Smooth muscle cell (in vitro differentiated cells): ENCODE results near the gene ZNF304. TPM values are rescaled to one million over a fixed set of nuclear protein-coding genes. Genes with fewer than 3 reads are reported as not detected.
"Not testable (repeated sequence)": the region's sequence is repeated elsewhere in the genome, so short reads cannot be mapped to it uniquely, and the experiment has no call there.

Experiments used
- DNase-seq: peaks from one replicate; lab custom pipeline; 2025; ENCODE audit not compliant: unreplicated experiment; lab: John Stamatoyannopoulos, UW
- H2AFZ ChIP-seq: fragments of 200-600 bp; sonication (generic); 2 replicates; pipeline ENCODE4 v1.6.0; 2016; ENCODE audit warnings: antibody characterized with exemption, low read depth, mild to moderate bottlenecking
- H3F3A ChIP-seq: fragments of 200-600 bp; sonication (generic); 2 replicates; pipeline ENCODE4 v1.6.0; 2017; ENCODE audit warnings: antibody characterized with exemption, low read depth
- H3K27ac ChIP-seq: fragments of 200-600 bp; sonication (generic); 2 replicates; pipeline ENCODE4 v1.5.1; 2016; ENCODE audit warnings: low read depth, mild to moderate bottlenecking
- H3K27me3 ChIP-seq: fragments of 200-600 bp; sonication (generic); 2 replicates; pipeline ENCODE4 v1.6.1; 2016; ENCODE audit warnings: low read depth, mild to moderate bottlenecking
- H3K36me3 ChIP-seq: fragments of 200-600 bp; sonication (generic); 2 replicates; pipeline ENCODE4 v1.5.1; 2016; ENCODE audit warnings: low read depth
- H3K4me1 ChIP-seq: fragments of 200-600 bp; sonication (generic); 2 replicates; pipeline ENCODE4 v1.5.1; 2016; ENCODE audit warnings: low read depth
- H3K4me2 ChIP-seq: fragments of 200-600 bp; sonication (generic); 2 replicates; pipeline ENCODE4 v1.6.0; 2016; ENCODE audit warnings: mild to moderate bottlenecking
- H3K4me3 ChIP-seq: fragments of 200-600 bp; sonication (generic); 2 replicates; pipeline ENCODE4 v1.5.1; 2016; ENCODE audit warnings: mild to moderate bottlenecking
- H3K79me2 ChIP-seq: fragments of 200-600 bp; sonication (generic); 2 replicates; pipeline ENCODE4 v1.6.0; 2016; ENCODE audit warnings: low read depth, mild to moderate bottlenecking
- H3K9ac ChIP-seq: fragments of 200-600 bp; sonication (generic); 2 replicates; pipeline ENCODE4 v1.6.0; 2016; ENCODE audit warnings: low read depth
- H3K9me3 ChIP-seq: fragments of 200-600 bp; sonication (generic); replicated peaks from 2 replicates; pipeline ENCODE4 v1.5.1; 2016; ENCODE audit warnings: low read depth
- H4K20me1 ChIP-seq: fragments of 200-600 bp; sonication (generic); 2 replicates; pipeline ENCODE4 v1.6.0; 2016; ENCODE audit warnings: low read depth
- WGBS: methylation state at CpG from one replicate; pipeline ENCODE4 v1.1.7; 2016; ENCODE audit warnings: low lambda C conversion rate; 5-methylcytosine and 5-hydroxymethylcytosine counted together
- polyA plus RNA-seq: library from polyadenylated mRNA; unstranded; fragments of >200 nt; fragmentation: Nextera tagmentation; extraction: Ambion mirVana; gene quantifications from 2 replicates; pipeline ENCODE4 v1.2.1, GENCODE V29; 2016
- total RNA-seq: library from RNA; depleted of rRNA; stranded (reverse); fragments of >200 nt; gene quantifications from 2 replicates; pipeline ENCODE4 v1.2.3, GENCODE V29; 2014
- TF ChIP-seq, protein P1 (sequence below): fragments of 200-600 bp; sonication (generic); IDR thresholded peaks from 2 replicates; pipeline ENCODE4 v1.5.1; 2017; ENCODE audit warnings: borderline replicate concordance, mild to moderate bottlenecking, antibody characterized with exemption; ENCODE audit not compliant: insufficient read depth, poor library complexity, severe bottlenecking

ZNF304 gene
- total and polyA plus RNA-seq, 2 experiments from 2014 or later, result 3.9 to 6.8 TPM

DNA sequence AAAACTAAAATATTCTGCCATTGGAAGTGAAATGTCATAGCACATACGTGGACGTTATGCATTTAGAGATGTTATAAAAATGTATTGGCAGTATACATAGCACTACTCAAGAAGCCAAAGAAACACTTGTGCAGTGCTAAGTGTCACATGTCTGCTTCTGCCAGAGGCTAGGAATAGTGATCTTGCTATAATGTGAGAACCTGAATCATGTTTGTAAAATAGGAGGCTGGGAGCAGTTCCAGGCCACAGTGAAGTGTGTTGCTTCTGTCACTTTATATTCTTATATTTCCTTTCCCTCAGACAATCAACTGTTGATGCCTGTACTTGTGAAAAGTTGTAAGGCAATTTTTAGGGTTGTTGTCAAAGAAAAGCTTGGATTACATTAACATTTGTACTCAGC, 15.7 kb downstream of the ZNF304 start:
- H3K79me2 ChIP-seq, result peaks cover 28% of the 10 kb centered on the region
- H3K27ac ChIP-seq, result no peak overlapping the region
- no peaks in the 10 kb centered on the region for H3K27me3 ChIP-seq
- H3K4me2 ChIP-seq, result no peak overlapping the region
- H3K9me3 ChIP-seq, result no peaks in the 10 kb centered on the region
- H3K9ac ChIP-seq, result no peak overlapping the region
- H3K4me1 ChIP-seq, result peaks cover 8% of the 10 kb centered on the region
- no peak overlapping the region for H3K4me3 ChIP-seq
- no peak overlapping the region for H2AFZ ChIP-seq
- no peak for DNase-seq
- H3K36me3 ChIP-seq, result peaks cover under 1% of the 10 kb centered on the region
- WGBS, result 97% methylated on average over 2 of the region's 2 CpGs
- H4K20me1 ChIP-seq, result no peaks in the 10 kb centered on the region
- TF ChIP-seq, protein P1, sequence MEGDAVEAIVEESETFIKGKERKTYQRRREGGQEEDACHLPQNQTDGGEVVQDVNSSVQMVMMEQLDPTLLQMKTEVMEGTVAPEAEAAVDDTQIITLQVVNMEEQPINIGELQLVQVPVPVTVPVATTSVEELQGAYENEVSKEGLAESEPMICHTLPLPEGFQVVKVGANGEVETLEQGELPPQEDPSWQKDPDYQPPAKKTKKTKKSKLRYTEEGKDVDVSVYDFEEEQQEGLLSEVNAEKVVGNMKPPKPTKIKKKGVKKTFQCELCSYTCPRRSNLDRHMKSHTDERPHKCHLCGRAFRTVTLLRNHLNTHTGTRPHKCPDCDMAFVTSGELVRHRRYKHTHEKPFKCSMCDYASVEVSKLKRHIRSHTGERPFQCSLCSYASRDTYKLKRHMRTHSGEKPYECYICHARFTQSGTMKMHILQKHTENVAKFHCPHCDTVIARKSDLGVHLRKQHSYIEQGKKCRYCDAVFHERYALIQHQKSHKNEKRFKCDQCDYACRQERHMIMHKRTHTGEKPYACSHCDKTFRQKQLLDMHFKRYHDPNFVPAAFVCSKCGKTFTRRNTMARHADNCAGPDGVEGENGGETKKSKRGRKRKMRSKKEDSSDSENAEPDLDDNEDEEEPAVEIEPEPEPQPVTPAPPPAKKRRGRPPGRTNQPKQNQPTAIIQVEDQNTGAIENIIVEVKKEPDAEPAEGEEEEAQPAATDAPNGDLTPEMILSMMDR, result no peak
- no peaks in the 10 kb centered on the region for H3F3A ChIP-seq

DNA sequence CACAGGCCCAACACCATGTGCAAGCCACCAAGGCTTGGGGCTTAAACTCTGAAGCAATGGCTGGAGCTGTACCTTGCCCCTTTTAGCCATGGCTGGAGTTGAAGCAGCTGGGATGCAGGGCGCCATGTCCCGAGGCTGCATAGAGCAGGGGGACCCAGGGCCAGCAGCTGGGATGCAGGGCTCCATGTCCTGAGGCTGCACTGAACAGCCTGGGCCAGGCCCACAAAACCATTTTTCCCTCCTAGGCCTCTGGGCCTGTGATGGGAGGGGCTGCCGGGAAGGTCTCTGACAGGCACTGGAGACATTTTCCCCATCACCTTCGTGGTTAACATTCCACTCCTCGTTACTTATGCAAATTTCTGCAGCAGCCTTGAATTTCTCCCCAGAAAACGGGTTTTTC, 23.1 kb downstream of the ZNF304 start:
- WGBS, result 96% methylated on average over 6 of the region's 6 CpGs
- no peak overlapping the region for H3K4me2 ChIP-seq

DNA sequence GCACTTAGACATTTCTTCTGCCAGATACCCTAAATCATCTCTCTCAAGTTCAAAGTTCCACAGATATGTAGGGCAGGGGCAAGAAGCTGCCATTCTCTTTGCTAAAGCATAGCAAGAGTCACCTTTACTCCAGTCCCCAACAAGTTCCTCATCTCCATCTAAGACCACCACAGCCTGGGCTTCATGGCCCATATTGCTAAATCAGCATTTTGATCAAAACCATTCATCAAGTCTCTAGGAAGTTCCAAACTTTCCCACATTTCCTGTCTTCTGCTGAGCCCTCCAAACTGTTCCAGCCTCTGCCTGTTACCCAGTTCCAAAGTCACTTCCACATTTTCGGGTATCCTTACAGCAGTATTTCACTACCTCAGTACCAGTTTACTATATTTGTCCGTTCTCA, 23.6 kb downstream of the ZNF304 start:
- Histone ChIP-seq H3K9me3 (peaks cover 19% of the 10 kb centered on the region), H3K36me3 (peaks cover 27% of the 10 kb centered on the region)
- H3F3A ChIP-seq, H4K20me1 ChIP-seq, H3K27ac ChIP-seq, H2AFZ ChIP-seq, H3K4me1 ChIP-seq, H3K4me2 ChIP-seq, H3K79me2 ChIP-seq, DNase-seq, H3K9ac ChIP-seq, H3K4me3 ChIP-seq, H3K27me3 ChIP-seq: not testable (repeated sequence)
- WGBS, result 100% methylated on average over 2 of the region's 2 CpGs

More for the DNA sequence above, 23.1 kb downstream of the ZNF304 start:
- peaks cover 27% of the 10 kb centered on the region for H3K36me3 ChIP-seq
- H2AFZ ChIP-seq, result no peak overlapping the region
- TF ChIP-seq, protein P1, result no peak
- H4K20me1 ChIP-seq, result no peaks in the 10 kb centered on the region
- no peak for DNase-seq
- H3K9ac ChIP-seq, result no peak overlapping the region
- peaks cover 19% of the 10 kb centered on the region for H3K9me3 ChIP-seq
- H3K79me2 ChIP-seq, result no peaks in the 10 kb centered on the region
- H3F3A ChIP-seq, result no peaks in the 10 kb centered on the region
- no peaks in the 10 kb centered on the region for H3K27me3 ChIP-seq
- no peaks in the 10 kb centered on the region for H3K4me1 ChIP-seq
- H3K4me3 ChIP-seq, result no peak overlapping the region
- no peak overlapping the region for H3K27ac ChIP-seq

DNA sequence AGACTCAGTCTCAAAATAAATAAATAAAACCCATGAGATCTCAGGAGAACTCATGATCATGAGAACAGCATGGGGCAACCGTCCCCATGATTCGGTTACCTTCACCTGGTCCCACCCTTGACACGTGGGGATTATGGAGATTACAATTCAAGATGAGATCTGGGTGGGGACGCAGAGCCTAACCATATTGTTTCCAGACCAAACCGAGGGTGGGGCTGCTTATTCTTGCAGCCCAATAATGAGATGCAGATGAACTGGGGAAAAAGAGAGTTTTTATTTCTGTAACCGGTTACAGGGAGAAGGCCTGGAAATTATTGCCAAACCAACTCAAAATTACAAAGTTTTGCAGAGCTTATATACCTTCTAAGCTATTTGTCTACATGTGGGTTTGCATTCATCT, 25.1 kb downstream of the ZNF304 start:
- Histone ChIP-seq H3K36me3 (peaks cover 27% of the 10 kb centered on the region), H3K9me3 (peaks cover 19% of the 10 kb centered on the region), H3K79me2 (no peaks in the 10 kb centered on the region), H3K4me3 (no peak overlapping the region), H4K20me1 (no peaks in the 10 kb centered on the region), H2AFZ (no peak overlapping the region), H3K9ac (no peak overlapping the region), H3K4me1 (no peaks in the 10 kb centered on the region), H3F3A (no peaks in the 10 kb centered on the region), H3K27me3 (no peaks in the 10 kb centered on the region), H3K27ac (no peak overlapping the region), H3K4me2 (no peak overlapping the region)
- TF ChIP-seq, protein P1, result no peak
- 97% methylated on average over 6 of the region's 6 CpGs for WGBS
- DNase-seq, result no peak
